ENCODE data around the gene SLC29A1. TPM values are rescaled to one million over a fixed set of nuclear protein-coding genes. Genes with fewer than 3 reads are reported as not detected.
A peak's percentile ranks its signal among the peaks of the same experiment; 100 is the strongest.

The SLC29A1 gene
- total and polyA plus RNA-seq, 2 donors (not counting 3 experiments of a cell fraction or from before 2014, with no cell fraction given), result 202 to 539 TPM

DNA sequence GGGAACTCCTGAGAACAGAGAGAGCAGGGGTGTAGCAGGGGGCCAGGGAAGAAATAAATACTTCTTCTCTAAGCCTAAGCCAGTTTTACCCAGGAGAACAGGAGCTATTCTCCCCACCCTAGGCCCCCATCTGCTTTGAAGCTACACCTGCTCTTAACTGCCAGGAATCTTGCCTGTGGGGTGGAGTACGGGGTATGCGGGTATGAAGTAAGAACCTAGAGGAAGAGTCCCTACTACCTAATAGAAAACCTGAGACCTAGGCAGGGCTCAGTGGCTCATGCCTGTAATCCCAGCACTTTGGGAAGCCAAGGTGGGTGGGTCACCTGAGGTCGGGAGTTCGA lies 1.5 kb downstream of the SLC29A1 start:
- H4K20me1 ChIP-seq (replicated peaks; ENCODE audit: control insufficient read depth, extremely low read depth, insufficient read depth, low read length), result no peaks in the 10 kb centered on the region
- H2AFZ ChIP-seq (ENCODE audit: low read depth, low read length), result no peak overlapping the region
- H3K4me3 ChIP-seq (replicated peaks in 1 of 3; ENCODE audit: insufficient read depth in 1 of 3, low read depth in 1 of 3, low read length in 3 of 3), result peak overlapping the region in 1 of 3 experiments; percentile 82
- H3K27me3 ChIP-seq (ENCODE audit: control insufficient read depth in 2 of 2, insufficient read depth in 2 of 2, low read length in 2 of 2), result no peaks in the 10 kb centered on the region
- H3K36me3 ChIP-seq (ENCODE audit: control insufficient read depth in 2 of 2, extremely low read depth in 1 of 2, insufficient read depth in 2 of 2, low read length in 2 of 2), result peaks cover 2 to 6% of the 10 kb centered on the region in 2 experiments
- ChIA-PET POLR2A (interaction anchor here (5.3 kb wide), 1 partner anchor 22 kb away, joined by 34 read pairs; the partner anchor contains the start of gene HSP90AB1), CTCF (interaction anchor here (1.1 to 9.2 kb wide), 8 partner anchors 10 to 127 kb away, joined by 3 to 91 read pairs (median 9); partner anchors contain the start of gene HSP90AB1)
- no peak for FAIRE-seq
- dilution Hi-C loops (cut with MboI; ENCODE audit: extremely low pct_ligation_motif_present, low sequenced_read_pairs) (no loop called here), intact Hi-C loops (cut with micrococcal nuclease) (no loop called here)
- H3K9me3 ChIP-seq (replicated peaks; ENCODE audit: control insufficient read depth, insufficient read depth, low read length), result no peaks in the 10 kb centered on the region
- peaks cover 85% of the 10 kb centered on the region for H3K79me2 ChIP-seq (ENCODE audit: control insufficient read depth, insufficient read depth, low read length)
- H3K4me1 ChIP-seq (ENCODE audit: control insufficient read depth, extremely low read depth, insufficient read depth, low read length), result peaks cover 47% of the 10 kb centered on the region
- DNase-seq (ENCODE audit: low read depth, low spot score), result no peak
- peak overlapping the region; percentile 63 for H3K9ac ChIP-seq (replicated peaks; ENCODE audit: extremely low read depth, insufficient read depth, low read length)
- no peak overlapping the region for H3K27ac ChIP-seq (ENCODE audit: insufficient read depth, low read depth, low read length)
- no peaks in the 10 kb centered on the region for H3K9me1 ChIP-seq (replicated peaks; ENCODE audit: control insufficient read depth, extremely low read depth, insufficient read depth, low read length)
- no TSS peak for BruUV-seq (replicated peaks)
- TF ChIP-seq EZH2 (IDR thresholded peaks at IDR 0.05; ENCODE audit: borderline replicate concordance, low read depth, low read length, severe bottlenecking), result no peak
- TF ChIP-seq, protein P1, sequence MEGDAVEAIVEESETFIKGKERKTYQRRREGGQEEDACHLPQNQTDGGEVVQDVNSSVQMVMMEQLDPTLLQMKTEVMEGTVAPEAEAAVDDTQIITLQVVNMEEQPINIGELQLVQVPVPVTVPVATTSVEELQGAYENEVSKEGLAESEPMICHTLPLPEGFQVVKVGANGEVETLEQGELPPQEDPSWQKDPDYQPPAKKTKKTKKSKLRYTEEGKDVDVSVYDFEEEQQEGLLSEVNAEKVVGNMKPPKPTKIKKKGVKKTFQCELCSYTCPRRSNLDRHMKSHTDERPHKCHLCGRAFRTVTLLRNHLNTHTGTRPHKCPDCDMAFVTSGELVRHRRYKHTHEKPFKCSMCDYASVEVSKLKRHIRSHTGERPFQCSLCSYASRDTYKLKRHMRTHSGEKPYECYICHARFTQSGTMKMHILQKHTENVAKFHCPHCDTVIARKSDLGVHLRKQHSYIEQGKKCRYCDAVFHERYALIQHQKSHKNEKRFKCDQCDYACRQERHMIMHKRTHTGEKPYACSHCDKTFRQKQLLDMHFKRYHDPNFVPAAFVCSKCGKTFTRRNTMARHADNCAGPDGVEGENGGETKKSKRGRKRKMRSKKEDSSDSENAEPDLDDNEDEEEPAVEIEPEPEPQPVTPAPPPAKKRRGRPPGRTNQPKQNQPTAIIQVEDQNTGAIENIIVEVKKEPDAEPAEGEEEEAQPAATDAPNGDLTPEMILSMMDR (IDR thresholded peaks at IDR 0.05; ENCODE audit: extremely low read depth in 1 of 2, insufficient read depth in 1 of 2, low read depth in 1 of 2, low read length in 2 of 2), result no peak
- TF ChIP-seq FOS (IDR thresholded peaks at IDR 0.05; ENCODE audit: borderline replicate concordance, insufficient read depth, low read length), result no peak
- no peak for TF ChIP-seq POLR2AphosphoS5 (IDR thresholded peaks at IDR 0.05; ENCODE audit: insufficient read depth, low read depth, low read length)
- no peak for TF ChIP-seq JUN (IDR thresholded peaks at IDR 0.05; ENCODE audit: borderline replicate concordance, insufficient read depth, insufficient read length, low read depth)
- TF ChIP-seq, protein P2, sequence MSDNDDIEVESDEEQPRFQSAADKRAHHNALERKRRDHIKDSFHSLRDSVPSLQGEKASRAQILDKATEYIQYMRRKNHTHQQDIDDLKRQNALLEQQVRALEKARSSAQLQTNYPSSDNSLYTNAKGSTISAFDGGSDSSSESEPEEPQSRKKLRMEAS (IDR thresholded peaks at IDR 0.05; ENCODE audit: insufficient read depth, insufficient read length), result no peak
- no peak for TF ChIP-seq POLR2A (IDR thresholded peaks at IDR 0.05; ENCODE audit: low read depth, low read length)
- TF ChIP-seq GATA2 (IDR thresholded peaks at IDR 0.05; ENCODE audit: insufficient read depth, insufficient read length, low read depth, low read length), result no peak
- TF ChIP-seq MYC (IDR thresholded peaks at IDR 0.05; ENCODE audit: low read depth, low read length), result no peak
- peak overlapping the region; percentile 75 for H3K4me2 ChIP-seq (ENCODE audit: insufficient read depth, low read length)
